IMR-90 (cell line): Measurements from ENCODE around the gene RGS16. TPM values are rescaled to one million over a fixed set of nuclear protein-coding genes. Genes with fewer than 3 reads are reported as not detected.

Experiments used
- ATAC-seq: fragments of 200-7000 bp; cut with Tn5 transposase; 2 replicates; pipeline ENCODE4 v1.9.1; 2020; ENCODE audit warnings: low read depth, mild to moderate bottlenecking, moderate library complexity
- BruUV-seq: library from RNA; stranded (reverse); fragments of 400-500 nt; replicated peaks from 2 replicates; lab custom pipeline; 2021; lab: Mats Ljungman, UMichigan
- CTCF ChIA-PET: fragments of 300-600 bp; formaldehyde crosslinking; extraction: SDS; loops from one replicate; lab custom pipeline; 2021; ENCODE audit warnings: antibody characterized with exemption; lab: Yijun Ruan, JAX
- POLR2A ChIA-PET: fragments of 300-600 bp; sonication (Branson Sonifier 250); formaldehyde crosslinking; loops from one replicate; lab custom pipeline; 2022; ENCODE audit warnings: antibody characterized with exemption; ENCODE audit not compliant: unreplicated experiment; lab: Charles Lee
- DNase-seq: peaks from one replicate; pipeline ENCODE4 v3.0.0; 2013
- H2AFZ ChIP-seq: replicated peaks from 2 replicates; pipeline ENCODE3; 2013; ENCODE audit warnings: low read length, mild to moderate bottlenecking; ENCODE audit not compliant: poor library complexity
- H2AK5ac ChIP-seq: 2 replicates; pipeline ENCODE4 v1.6.1; 2013; ENCODE audit warnings: low read depth, low read length, inconsistent platforms
- H2AK9ac ChIP-seq: replicated peaks from 2 replicates; pipeline ENCODE3; 2013; ENCODE audit warnings: mild to moderate bottlenecking, low read depth, low read length, moderate library complexity; ENCODE audit not compliant: poor library complexity
- H2BK120ac ChIP-seq: 2 replicates; pipeline ENCODE4 v1.6.1; 2013; ENCODE audit warnings: low read depth, low read length, inconsistent platforms
- H2BK15ac ChIP-seq: 3 replicates; pipeline ENCODE4 v1.6.1; 2013; ENCODE audit warnings: low read depth, low read length, inconsistent platforms
- H2BK20ac ChIP-seq: 2 replicates; pipeline ENCODE4 v1.6.1; 2013; ENCODE audit warnings: low read depth, mild to moderate bottlenecking, inconsistent platforms, low read length, moderate library complexity
- H2BK5ac ChIP-seq: 2 replicates; pipeline ENCODE4 v1.6.1; 2013; ENCODE audit warnings: mild to moderate bottlenecking, low read depth, low read length, inconsistent platforms; ENCODE audit not compliant: poor library complexity, severe bottlenecking
- H3K14ac ChIP-seq: replicated peaks from 2 replicates; pipeline ENCODE4 v1.6.1; 2013; ENCODE audit warnings: low read depth, low read length, inconsistent platforms
- H3K18ac ChIP-seq: 2 replicates; pipeline ENCODE4 v1.6.1; 2013; ENCODE audit warnings: low read depth, low read length, control low read depth
- H3K23ac ChIP-seq: 2 replicates; pipeline ENCODE4 v1.6.1; 2013; ENCODE audit warnings: low read depth, low read length, inconsistent platforms
- H3K27ac ChIP-seq: 2 replicates; pipeline ENCODE4 v1.5.1; 2013; ENCODE audit warnings: mild to moderate bottlenecking, control low read depth, low read length; ENCODE audit not compliant: insufficient read depth
- H3K27me3 ChIP-seq: 2 replicates; pipeline ENCODE4 v1.6.1; 2013; ENCODE audit warnings: low read length; ENCODE audit not compliant: control insufficient read depth, insufficient read depth
- H3K36me3 ChIP-seq: 2 replicates; pipeline ENCODE4 v1.6.1; 2013; ENCODE audit warnings: low read length, mixed read lengths; ENCODE audit not compliant: control insufficient read depth, insufficient read depth
- H3K4ac ChIP-seq: 2 replicates; pipeline ENCODE4 v1.6.1; 2013; ENCODE audit warnings: low read depth, low read length, inconsistent platforms
- H3K4me1 ChIP-seq: 2 replicates; pipeline ENCODE4 v1.6.1; 2013; ENCODE audit warnings: low read length, mixed read lengths; ENCODE audit not compliant: control insufficient read depth, insufficient read depth
- H3K4me2 ChIP-seq: 2 replicates; pipeline ENCODE4 v1.6.1; 2013; ENCODE audit warnings: low read depth, mild to moderate bottlenecking, control low read depth, low read length, moderate library complexity
- H3K4me3 ChIP-seq: 2 replicates; pipeline ENCODE4 v1.5.1; 2013; ENCODE audit warnings: low read depth, mild to moderate bottlenecking, control low read depth, low read length, moderate library complexity; ENCODE audit not compliant: insufficient read depth
- H3K56ac ChIP-seq: 2 replicates; pipeline ENCODE4 v1.6.1; 2013; ENCODE audit warnings: low read length, inconsistent platforms; ENCODE audit not compliant: insufficient read depth; ENCODE audit errors: extremely low read depth
- H3K79me1 ChIP-seq, 2 experiments: 2 replicates each; pipeline ENCODE4 v1.6.1; 2013; ENCODE audit warnings: low read length in 2 of 2, inconsistent platforms in 1 of 2, low read depth in 1 of 2
- H3K9ac ChIP-seq: 2 replicates; pipeline ENCODE4 v1.6.1; 2013; ENCODE audit warnings: low read depth, low read length, control low read depth
- H3K9me1 ChIP-seq: 2 replicates; pipeline ENCODE4 v1.6.1; 2013; ENCODE audit warnings: low read length, inconsistent platforms; ENCODE audit not compliant: insufficient read depth
- H3K9me3 ChIP-seq: 2 replicates; pipeline ENCODE4 v1.6.1; 2013; ENCODE audit warnings: low read length; ENCODE audit not compliant: control insufficient read depth, insufficient read depth
- H4K20me1 ChIP-seq: 2 replicates; pipeline ENCODE4 v1.6.1; 2013; ENCODE audit warnings: low read length, inconsistent platforms; ENCODE audit not compliant: insufficient read depth
- H4K5ac ChIP-seq: 2 replicates; pipeline ENCODE4 v1.6.1; 2013; ENCODE audit warnings: mild to moderate bottlenecking, low read depth, low read length, control low read depth
- H4K8ac ChIP-seq, 2 experiments: 2 replicates each; pipeline ENCODE4 v1.6.1; 2013; ENCODE audit warnings: low read depth in 2 of 2, low read length in 2 of 2, control low read depth in 1 of 2, inconsistent platforms in 1 of 2
- H4K91ac ChIP-seq: 2 replicates; pipeline ENCODE4 v1.6.1; 2013; ENCODE audit warnings: low read depth, low read length, inconsistent platforms; ENCODE audit not compliant: insufficient read depth
- BHLHE40 ChIP-seq: fragments of 150-350 bp; IDR thresholded peaks from 2 replicates; pipeline ENCODE4 v1.6.1; 2016; ENCODE audit warnings: mild to moderate bottlenecking, low read depth, low read length
- MAFK ChIP-seq: IDR thresholded peaks from 2 replicates; pipeline ENCODE4 v1.6.1; 2012; ENCODE audit warnings: low read depth, low read length, improper control_type of control experiment
- MXI1 ChIP-seq: IDR thresholded peaks from 2 replicates; pipeline ENCODE4 v1.6.1; 2012; ENCODE audit warnings: low read depth, mild to moderate bottlenecking, low read length, moderate library complexity, borderline replicate concordance
- POLR2A ChIP-seq: IDR thresholded peaks from 2 replicates; pipeline ENCODE4 v1.6.1; 2012; ENCODE audit warnings: mild to moderate bottlenecking, low read depth, low read length
- RFX5 ChIP-seq: IDR thresholded peaks from 2 replicates; pipeline ENCODE4 v1.8.0; 2012; ENCODE audit warnings: low read depth, mild to moderate bottlenecking, low read length, moderate library complexity
- SMC3 ChIP-seq: fragments of 150-350 bp; IDR thresholded peaks from 2 replicates; pipeline ENCODE4 v1.6.1; 2016; ENCODE audit warnings: low read depth, mild to moderate bottlenecking, antibody characterized with exemption, low read length, moderate library complexity
- WGBS, 2 experiments: methylation state at CpG; one replicate each; pipeline versions ENCODE4 v1.1.5 to v1.1.7; 2013; ENCODE audit warnings: missing lambda C conversion rate in 2 of 2; ENCODE audit not compliant: insufficient read length in 1 of 2; ENCODE audit errors: extremely low coverage in 2 of 2; 5-methylcytosine and 5-hydroxymethylcytosine counted together
- dilution Hi-C: fragments of 300-500 bp; cut with HindIII; formaldehyde crosslinking; loops from one replicate; pipeline ENCODE4 v1.14.3; 2018; ENCODE audit warnings: low sequenced_read_pairs; ENCODE audit not compliant: unreplicated experiment
- in situ Hi-C: fragments of 300-500 bp; cut with MboI; formaldehyde crosslinking; loops from 3 replicates; pipeline ENCODE4 v1.14.3; 2019; ENCODE audit warnings: low sequenced_read_pairs, inconsistent platforms, mixed read lengths
- intact Hi-C: fragments of 100-400 bp; cut with micrococcal nuclease; formaldehyde crosslinking; loops from 2 replicates; pipeline ENCODE4 v1.10.0; 2022
- polyA plus RNA-seq, 3 experiments: library from polyadenylated mRNA; depleted of rRNA; stranded (reverse); fragments of >200 nt; gene quantifications; 2 replicates each; pipeline ENCODE4 v1.2.3, GENCODE V29; 2012; ENCODE audit warnings: low replicate concordance in 1 of 3
- total RNA-seq: library from RNA; depleted of rRNA; stranded (reverse); fragments of >200 nt; gene quantifications from 2 replicates; pipeline ENCODE4 v1.2.3, GENCODE V29; 2012
- TF ChIP-seq, protein P1 (sequence below): fragments of 150-350 bp; IDR thresholded peaks from 2 replicates; pipeline ENCODE4 v1.6.1; 2016; ENCODE audit warnings: low read depth, mild to moderate bottlenecking, low read length, moderate library complexity, borderline replicate concordance
- TF ChIP-seq, protein P2 (sequence below): conservative IDR thresholded peaks from 2 replicates; pipeline ENCODE4 v1.5.1; 2012; ENCODE audit warnings: mild to moderate bottlenecking, low read depth, low read length, improper control_type of control experiment

Gene RGS16
- total and polyA plus RNA-seq, 2 of the 4 experiments (the other 2 are of a cell fraction), result 0.15 to 0.18 TPM

DNA sequence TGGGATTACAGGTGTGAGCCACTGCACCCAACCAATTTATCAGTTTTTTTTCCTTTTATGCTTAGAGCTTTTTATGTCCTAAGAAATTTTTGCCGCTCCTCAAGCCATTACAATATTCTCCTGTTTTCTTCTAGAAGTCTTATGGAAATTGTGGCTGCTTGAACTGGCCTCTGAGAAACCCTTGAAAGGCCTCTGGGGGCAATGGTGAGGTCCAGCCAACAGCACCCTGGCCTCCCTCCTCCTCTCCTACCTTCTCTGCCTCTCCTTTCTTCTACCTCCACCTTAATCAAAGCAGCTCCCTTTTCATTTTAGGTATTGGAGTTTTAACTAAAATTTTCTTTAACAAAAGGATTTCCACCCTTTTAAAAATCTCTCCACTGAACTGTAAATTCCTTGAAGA lies 24.5 kb upstream of the RGS16 start:
- CTCF ChIA-PET, result no interaction called here
- H2BK20ac ChIP-seq, result no peak overlapping the region
- DNase-seq (no peak), ATAC-seq (no peak)
- peaks cover 8% of the 10 kb centered on the region for H3K27me3 ChIP-seq
- H3K56ac ChIP-seq, result no peak overlapping the region
- H3K4me3 ChIP-seq, result no peak overlapping the region
- H2BK5ac ChIP-seq, result no peak overlapping the region
- TF ChIP-seq POLR2A (no peak), SMC3 (no peak), MAFK (no peak), RFX5 (no peak), MXI1 (no peak), BHLHE40 (no peak)
- TF ChIP-seq, protein P1, sequence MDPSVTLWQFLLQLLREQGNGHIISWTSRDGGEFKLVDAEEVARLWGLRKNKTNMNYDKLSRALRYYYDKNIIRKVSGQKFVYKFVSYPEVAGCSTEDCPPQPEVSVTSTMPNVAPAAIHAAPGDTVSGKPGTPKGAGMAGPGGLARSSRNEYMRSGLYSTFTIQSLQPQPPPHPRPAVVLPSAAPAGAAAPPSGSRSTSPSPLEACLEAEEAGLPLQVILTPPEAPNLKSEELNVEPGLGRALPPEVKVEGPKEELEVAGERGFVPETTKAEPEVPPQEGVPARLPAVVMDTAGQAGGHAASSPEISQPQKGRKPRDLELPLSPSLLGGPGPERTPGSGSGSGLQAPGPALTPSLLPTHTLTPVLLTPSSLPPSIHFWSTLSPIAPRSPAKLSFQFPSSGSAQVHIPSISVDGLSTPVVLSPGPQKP, result no peak
- TF ChIP-seq, protein P2, sequence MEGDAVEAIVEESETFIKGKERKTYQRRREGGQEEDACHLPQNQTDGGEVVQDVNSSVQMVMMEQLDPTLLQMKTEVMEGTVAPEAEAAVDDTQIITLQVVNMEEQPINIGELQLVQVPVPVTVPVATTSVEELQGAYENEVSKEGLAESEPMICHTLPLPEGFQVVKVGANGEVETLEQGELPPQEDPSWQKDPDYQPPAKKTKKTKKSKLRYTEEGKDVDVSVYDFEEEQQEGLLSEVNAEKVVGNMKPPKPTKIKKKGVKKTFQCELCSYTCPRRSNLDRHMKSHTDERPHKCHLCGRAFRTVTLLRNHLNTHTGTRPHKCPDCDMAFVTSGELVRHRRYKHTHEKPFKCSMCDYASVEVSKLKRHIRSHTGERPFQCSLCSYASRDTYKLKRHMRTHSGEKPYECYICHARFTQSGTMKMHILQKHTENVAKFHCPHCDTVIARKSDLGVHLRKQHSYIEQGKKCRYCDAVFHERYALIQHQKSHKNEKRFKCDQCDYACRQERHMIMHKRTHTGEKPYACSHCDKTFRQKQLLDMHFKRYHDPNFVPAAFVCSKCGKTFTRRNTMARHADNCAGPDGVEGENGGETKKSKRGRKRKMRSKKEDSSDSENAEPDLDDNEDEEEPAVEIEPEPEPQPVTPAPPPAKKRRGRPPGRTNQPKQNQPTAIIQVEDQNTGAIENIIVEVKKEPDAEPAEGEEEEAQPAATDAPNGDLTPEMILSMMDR, result no peak
- BruUV-seq, result no TSS peak
- intact Hi-C loops (no loop called here), dilution Hi-C loops (no loop called here), in situ Hi-C loops (no loop called here)
- H4K8ac ChIP-seq, result no peak overlapping the region
- no peak overlapping the region for H3K23ac ChIP-seq
- H2AK5ac ChIP-seq, result no peak overlapping the region
- peaks cover 4% of the 10 kb centered on the region; the same call in 1 of the 2 replicates for H3K9me1 ChIP-seq
- H3K18ac ChIP-seq, result no peak overlapping the region
- H3K9ac ChIP-seq, result no peak overlapping the region
- no CpG with 5 or more reads among the region's 1 CpG for WGBS, 2 experiments
- no peaks in the 10 kb centered on the region for H3K36me3 ChIP-seq
- H2BK15ac ChIP-seq, result no peak overlapping the region
- H4K91ac ChIP-seq, result no peak overlapping the region
- no peak overlapping the region for H3K4me2 ChIP-seq
- H4K5ac ChIP-seq, result no peak overlapping the region
- H2AFZ ChIP-seq, result no peak overlapping the region
- H2AK9ac ChIP-seq, result no peak overlapping the region
- no peaks in the 10 kb centered on the region for H3K9me3 ChIP-seq
- no peak overlapping the region for H3K4ac ChIP-seq
- no peaks in the 10 kb centered on the region for H3K79me1 ChIP-seq
- H3K27ac ChIP-seq, result no peak overlapping the region
- no peak overlapping the region for H2BK120ac ChIP-seq
- no peaks in the 10 kb centered on the region for H4K20me1 ChIP-seq
- POLR2A ChIA-PET, result no interaction called here
- no peak overlapping the region for H3K14ac ChIP-seq
- H3K4me1 ChIP-seq, result peaks cover 2% of the 10 kb centered on the region; the same call in 1 of the 2 replicates
